Fibroblast of mammary gland (primary cell): ENCODE measurements around the gene CLN3.
"Not testable (repeated sequence)": the region's sequence is repeated elsewhere in the genome, so short reads cannot be mapped to it uniquely, and the experiment has no call there.

ENCODE experiments used
- DNase-seq: peaks from one replicate; pipeline ENCODE4 v3.0.0-alpha.2; 2010; ENCODE audit warnings: low read depth
- H3K4me3 ChIP-seq: 2 replicates; pipeline ENCODE4 v1.5.1; 2011; ENCODE audit warnings: low read depth, mild to moderate bottlenecking, low read length, moderate library complexity; ENCODE audit not compliant: control insufficient read depth
- CTCF ChIP-seq: conservative IDR thresholded peaks from 2 replicates; pipeline ENCODE4 v1.5.1; 2011; ENCODE audit warnings: low read depth, low read length, inconsistent platforms; ENCODE audit not compliant: control insufficient read depth, insufficient read depth

The CLN3 gene

GRCh38 chr16:28473714-28474265 is 18.1 kb downstream of the CLN3 start:
- peak; percentile 16 for DNase-seq
- no peak for TF ChIP-seq CTCF
- no peak overlapping the region for H3K4me3 ChIP-seq

- not testable (repeated sequence) for H3K4me3 ChIP-seq
Measured at GRCh38 chr16:28447081-28447480, 44.8 kb downstream of the CLN3 start.

GRCh38 chr16:28446388-28446787 is 45.5 kb downstream of the CLN3 start:
- not testable (repeated sequence) for H3K4me3 ChIP-seq, DNase-seq

More at GRCh38 chr16:28447081-28447480, 44.8 kb downstream of the CLN3 start:
- DNase-seq: not testable (repeated sequence)

GRCh38 chr16:28443943-28444342 is 47.9 kb downstream of the CLN3 start:
- not testable (repeated sequence) for DNase-seq, H3K4me3 ChIP-seq

GRCh38 chr16:28438899-28439298 is 53.0 kb downstream of the CLN3 start:
- DNase-seq, H3K4me3 ChIP-seq: not testable (repeated sequence)

GRCh38 chr16:28435340-28435739 is 56.5 kb downstream of the CLN3 start:
- H3K4me3 ChIP-seq, DNase-seq: not testable (repeated sequence)
